K562 (cell line): ENCODE data around the gene GABRR1. TPM values are rescaled to one million over a fixed set of nuclear protein-coding genes. Genes with fewer than 3 reads are reported as not detected.

Experiments used
- BDP1 ChIP-seq: IDR thresholded peaks from 3 replicates; pipeline ENCODE4 v1.6.1; 2011; ENCODE audit not compliant: insufficient read length, insufficient read depth
- CAMTA2 ChIP-seq: fragments of 250-450 bp; sonication (Bioruptor Pico); conservative IDR thresholded peaks from 2 replicates; pipeline ENCODE4 v1.5.1; 2022
- CHCHD3 ChIP-seq: fragments of 250-450 bp; sonication (Bioruptor Pico); IDR thresholded peaks from 2 replicates; pipeline ENCODE4 v2.1.2; 2022; ENCODE audit warnings: mild to moderate bottlenecking
- ZNF699 ChIP-seq: fragments of 250-450 bp; sonication (Bioruptor Pico); IDR thresholded peaks from 2 replicates; pipeline ENCODE4 v1.8.0; 2021; ENCODE audit warnings: mild to moderate bottlenecking, moderate library complexity; ENCODE audit not compliant: insufficient replicate concordance
- polyA plus RNA-seq, 8 experiments: library from polyadenylated mRNA; depleted of rRNA in 4 of 8; stranded (reverse) in 5 of 8; unstranded in 3 of 8; fragments of >200 nt; fragmentation: Nextera tagmentation in 2 of 8; fragmentation: Illumina TruSeq in 1 of 8; extraction: Ambion mirVana in 2 of 8; extraction: Trizol in 1 of 8; gene quantifications; 2 replicates each; pipeline versions ENCODE4 v1.2.1 to v1.2.3, GENCODE V29; 2011 to 2014; ENCODE audit warnings: inconsistent platforms in 1 of 8, missing spikeins in 1 of 8
- total RNA-seq, 7 experiments: library from RNA; depleted of rRNA in 6 of 7; stranded (reverse); fragments of >200 nt in 6 of 7; fragmentation: Illumina TruSeq in 2 of 7; extraction: Trizol in 2 of 7; gene quantifications; 2 replicates each; pipeline versions ENCODE4 v1.2.1 to v1.2.3, GENCODE V29; 2011 to 2021; ENCODE audit warnings: low replicate concordance in 1 of 7
- TF ChIP-seq, protein P1 (sequence below), 2 experiments: fragments of 450-650 bp in 1 of 2; sonication (generic) in 1 of 2; formaldehyde crosslinking in 1 of 2; IDR thresholded peaks; 2 replicates each; pipeline versions ENCODE4 v1.7.1 to v1.9.0; 2016 to 2022; ENCODE audit warnings: inconsistent platforms in 1 of 2, mild to moderate bottlenecking in 1 of 2, missing genetic modification reagents in 1 of 2
- TF ChIP-seq, protein P2 (sequence below): sonication (generic); IDR thresholded peaks from 2 replicates; pipeline ENCODE4 v1.6.1; 2016
- TF ChIP-seq, protein P3 (sequence below): fragments of 250-450 bp; sonication (Bioruptor Pico); IDR thresholded peaks from 2 replicates; pipeline ENCODE4 v1.5.0; 2022; ENCODE audit warnings: mild to moderate bottlenecking
- TF ChIP-seq, protein P4 (sequence below): fragments of 250-450 bp; sonication (Bioruptor Pico); IDR thresholded peaks from 2 replicates; pipeline ENCODE4 v1.4.0; 2020; ENCODE audit warnings: mild to moderate bottlenecking

Gene GABRR1
- total and polyA plus RNA-seq, 9 of the 15 experiments (the other 6 are each of a cell fraction or from before 2014, with no cell fraction given): not detected

DNA sequence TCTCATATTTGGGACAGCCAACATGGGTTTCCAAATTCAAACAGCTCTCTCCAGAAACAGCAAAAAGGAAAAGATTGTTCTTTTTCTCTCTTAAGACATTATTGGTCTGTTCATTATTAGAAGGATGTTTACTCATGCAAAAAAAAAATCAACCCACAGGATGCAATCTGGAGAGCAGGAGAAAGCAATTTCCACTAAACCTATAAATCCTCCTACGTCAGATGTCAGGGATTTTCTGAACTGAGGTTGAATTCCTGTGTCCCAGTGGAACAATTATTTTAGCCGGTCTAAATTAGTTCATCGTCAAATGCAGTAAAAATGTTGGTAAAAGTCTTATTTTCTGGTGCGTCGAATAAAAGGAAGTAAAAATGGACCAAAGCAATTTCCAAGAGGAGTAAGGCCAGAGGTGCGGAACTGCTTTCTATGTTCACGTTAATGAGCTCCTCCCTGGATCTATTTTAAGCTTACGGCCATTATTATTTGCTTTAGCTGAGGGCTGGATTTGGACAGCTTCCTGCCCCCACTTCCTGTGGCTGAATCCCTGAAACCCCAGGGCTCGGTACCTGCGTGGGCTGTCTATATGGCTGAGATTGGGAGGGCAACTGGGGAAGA lies at the start of gene GABRR1 (continued):
- TF ChIP-seq, protein P1, sequence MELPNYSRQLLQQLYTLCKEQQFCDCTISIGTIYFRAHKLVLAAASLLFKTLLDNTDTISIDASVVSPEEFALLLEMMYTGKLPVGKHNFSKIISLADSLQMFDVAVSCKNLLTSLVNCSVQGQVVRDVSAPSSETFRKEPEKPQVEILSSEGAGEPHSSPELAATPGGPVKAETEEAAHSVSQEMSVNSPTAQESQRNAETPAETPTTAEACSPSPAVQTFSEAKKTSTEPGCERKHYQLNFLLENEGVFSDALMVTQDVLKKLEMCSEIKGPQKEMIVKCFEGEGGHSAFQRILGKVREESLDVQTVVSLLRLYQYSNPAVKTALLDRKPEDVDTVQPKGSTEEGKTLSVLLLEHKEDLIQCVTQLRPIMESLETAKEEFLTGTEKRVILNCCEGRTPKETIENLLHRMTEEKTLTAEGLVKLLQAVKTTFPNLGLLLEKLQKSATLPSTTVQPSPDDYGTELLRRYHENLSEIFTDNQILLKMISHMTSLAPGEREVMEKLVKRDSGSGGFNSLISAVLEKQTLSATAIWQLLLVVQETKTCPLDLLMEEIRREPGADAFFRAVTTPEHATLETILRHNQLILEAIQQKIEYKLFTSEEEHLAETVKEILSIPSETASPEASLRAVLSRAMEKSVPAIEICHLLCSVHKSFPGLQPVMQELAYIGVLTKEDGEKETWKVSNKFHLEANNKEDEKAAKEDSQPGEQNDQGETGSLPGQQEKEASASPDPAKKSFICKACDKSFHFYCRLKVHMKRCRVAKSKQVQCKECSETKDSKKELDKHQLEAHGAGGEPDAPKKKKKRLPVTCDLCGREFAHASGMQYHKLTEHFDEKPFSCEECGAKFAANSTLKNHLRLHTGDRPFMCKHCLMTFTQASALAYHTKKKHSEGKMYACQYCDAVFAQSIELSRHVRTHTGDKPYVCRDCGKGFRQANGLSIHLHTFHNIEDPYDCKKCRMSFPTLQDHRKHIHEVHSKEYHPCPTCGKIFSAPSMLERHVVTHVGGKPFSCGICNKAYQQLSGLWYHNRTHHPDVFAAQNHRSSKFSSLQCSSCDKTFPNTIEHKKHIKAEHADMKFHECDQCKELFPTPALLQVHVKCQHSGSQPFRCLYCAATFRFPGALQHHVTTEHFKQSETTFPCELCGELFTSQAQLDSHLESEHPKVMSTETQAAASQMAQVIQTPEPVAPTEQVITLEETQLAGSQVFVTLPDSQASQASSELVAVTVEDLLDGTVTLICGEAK (IDR thresholded peaks at IDR 0.05): no peak
- TF ChIP-seq, protein P1 (CRISPR knock-in tag; IDR thresholded peaks at IDR 0.05): no peak
- no peak for TF ChIP-seq ZNF699 (CRISPR knock-in tag)
- TF ChIP-seq, protein P2, sequence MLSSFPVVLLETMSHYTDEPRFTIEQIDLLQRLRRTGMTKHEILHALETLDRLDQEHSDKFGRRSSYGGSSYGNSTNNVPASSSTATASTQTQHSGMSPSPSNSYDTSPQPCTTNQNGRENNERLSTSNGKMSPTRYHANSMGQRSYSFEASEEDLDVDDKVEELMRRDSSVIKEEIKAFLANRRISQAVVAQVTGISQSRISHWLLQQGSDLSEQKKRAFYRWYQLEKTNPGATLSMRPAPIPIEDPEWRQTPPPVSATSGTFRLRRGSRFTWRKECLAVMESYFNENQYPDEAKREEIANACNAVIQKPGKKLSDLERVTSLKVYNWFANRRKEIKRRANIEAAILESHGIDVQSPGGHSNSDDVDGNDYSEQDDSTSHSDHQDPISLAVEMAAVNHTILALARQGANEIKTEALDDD: no peak
- TF ChIP-seq CAMTA2 (CRISPR knock-in tag): no peak
- TF ChIP-seq, protein P3, sequence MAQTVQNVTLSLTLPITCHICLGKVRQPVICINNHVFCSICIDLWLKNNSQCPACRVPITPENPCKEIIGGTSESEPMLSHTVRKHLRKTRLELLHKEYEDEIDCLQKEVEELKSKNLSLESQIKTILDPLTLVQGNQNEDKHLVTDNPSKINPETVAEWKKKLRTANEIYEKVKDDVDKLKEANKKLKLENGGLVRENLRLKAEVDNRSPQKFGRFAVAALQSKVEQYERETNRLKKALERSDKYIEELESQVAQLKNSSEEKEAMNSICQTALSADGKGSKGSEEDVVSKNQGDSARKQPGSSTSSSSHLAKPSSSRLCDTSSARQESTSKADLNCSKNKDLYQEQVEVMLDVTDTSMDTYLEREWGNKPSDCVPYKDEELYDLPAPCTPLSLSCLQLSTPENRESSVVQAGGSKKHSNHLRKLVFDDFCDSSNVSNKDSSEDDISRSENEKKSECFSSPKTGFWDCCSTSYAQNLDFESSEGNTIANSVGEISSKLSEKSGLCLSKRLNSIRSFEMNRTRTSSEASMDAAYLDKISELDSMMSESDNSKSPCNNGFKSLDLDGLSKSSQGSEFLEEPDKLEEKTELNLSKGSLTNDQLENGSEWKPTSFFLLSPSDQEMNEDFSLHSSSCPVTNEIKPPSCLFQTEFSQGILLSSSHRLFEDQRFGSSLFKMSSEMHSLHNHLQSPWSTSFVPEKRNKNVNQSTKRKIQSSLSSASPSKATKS (CRISPR knock-in tag): no peak
- no peak for TF ChIP-seq CHCHD3 (CRISPR knock-in tag)
- no peak for TF ChIP-seq BDP1
- TF ChIP-seq, protein P4, sequence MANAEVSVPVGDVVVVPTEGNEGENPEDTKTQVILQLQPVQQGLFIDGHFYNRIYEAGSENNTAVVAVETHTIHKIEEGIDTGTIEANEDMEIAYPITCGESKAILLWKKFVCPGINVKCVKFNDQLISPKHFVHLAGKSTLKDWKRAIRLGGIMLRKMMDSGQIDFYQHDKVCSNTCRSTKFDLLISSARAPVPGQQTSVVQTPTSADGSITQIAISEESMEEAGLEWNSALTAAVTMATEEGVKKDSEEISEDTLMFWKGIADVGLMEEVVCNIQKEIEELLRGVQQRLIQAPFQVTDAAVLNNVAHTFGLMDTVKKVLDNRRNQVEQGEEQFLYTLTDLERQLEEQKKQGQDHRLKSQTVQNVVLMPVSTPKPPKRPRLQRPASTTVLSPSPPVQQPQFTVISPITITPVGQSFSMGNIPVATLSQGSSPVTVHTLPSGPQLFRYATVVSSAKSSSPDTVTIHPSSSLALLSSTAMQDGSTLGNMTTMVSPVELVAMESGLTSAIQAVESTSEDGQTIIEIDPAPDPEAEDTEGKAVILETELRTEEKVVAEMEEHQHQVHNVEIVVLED: no peak
